SK-N-SH treated with all-trans-retinoic acid at 6 μM for 48 hours (cell line): ENCODE results near the gene C20orf144.

ENCODE experiments used
- ESRRG ChIP-seq: fragments of 250-450 bp; sonication (Bioruptor Pico); IDR thresholded peaks from 2 replicates; pipeline ENCODE4 v1.6.1; 2021; ENCODE audit warnings: mild to moderate bottlenecking
- ISL1 ChIP-seq: fragments of 250-450 bp; sonication (Bioruptor Pico); IDR thresholded peaks from 2 replicates; pipeline ENCODE4 v2.1.2; 2022; ENCODE audit warnings: mild to moderate bottlenecking, moderate library complexity
- SNAI2 ChIP-seq: fragments of 250-450 bp; sonication (Bioruptor Pico); IDR thresholded peaks from 2 replicates; pipeline ENCODE4 v1.5.0; 2020; ENCODE audit warnings: mild to moderate bottlenecking, moderate library complexity
- ZC3H10 ChIP-seq: fragments of 250-450 bp; sonication (Bioruptor Pico); IDR thresholded peaks from 2 replicates; pipeline ENCODE4 v1.5.1; 2021; ENCODE audit warnings: mild to moderate bottlenecking, moderate library complexity
- ZFP3 ChIP-seq: fragments of 250-450 bp; sonication (Bioruptor Pico); IDR thresholded peaks from 2 replicates; pipeline ENCODE4 v1.5.0; 2020; ENCODE audit warnings: mild to moderate bottlenecking, moderate library complexity
- ZFP30 ChIP-seq: fragments of 450-650 bp; formaldehyde crosslinking; IDR thresholded peaks from 2 replicates; pipeline ENCODE4 v1.5.0; 2022; ENCODE audit warnings: mild to moderate bottlenecking, moderate library complexity
- ZNF565 ChIP-seq: fragments of 450-650 bp; formaldehyde crosslinking; conservative IDR thresholded peaks from 2 replicates; pipeline ENCODE4 v1.5.0; 2020; ENCODE audit warnings: low read depth, mild to moderate bottlenecking, moderate library complexity
- TF ChIP-seq, protein P1 (sequence below): fragments of 250-450 bp; sonication (Bioruptor Pico); IDR thresholded peaks from 2 replicates; pipeline ENCODE4 v1.8.0; 2021; ENCODE audit warnings: low read depth, mild to moderate bottlenecking, moderate library complexity, borderline replicate concordance
- TF ChIP-seq, protein P2 (sequence below): fragments of 250-450 bp; sonication (Bioruptor Pico); IDR thresholded peaks from 2 replicates; pipeline ENCODE4 v1.8.0; 2020; ENCODE audit warnings: mild to moderate bottlenecking, moderate library complexity, borderline replicate concordance

DNA sequence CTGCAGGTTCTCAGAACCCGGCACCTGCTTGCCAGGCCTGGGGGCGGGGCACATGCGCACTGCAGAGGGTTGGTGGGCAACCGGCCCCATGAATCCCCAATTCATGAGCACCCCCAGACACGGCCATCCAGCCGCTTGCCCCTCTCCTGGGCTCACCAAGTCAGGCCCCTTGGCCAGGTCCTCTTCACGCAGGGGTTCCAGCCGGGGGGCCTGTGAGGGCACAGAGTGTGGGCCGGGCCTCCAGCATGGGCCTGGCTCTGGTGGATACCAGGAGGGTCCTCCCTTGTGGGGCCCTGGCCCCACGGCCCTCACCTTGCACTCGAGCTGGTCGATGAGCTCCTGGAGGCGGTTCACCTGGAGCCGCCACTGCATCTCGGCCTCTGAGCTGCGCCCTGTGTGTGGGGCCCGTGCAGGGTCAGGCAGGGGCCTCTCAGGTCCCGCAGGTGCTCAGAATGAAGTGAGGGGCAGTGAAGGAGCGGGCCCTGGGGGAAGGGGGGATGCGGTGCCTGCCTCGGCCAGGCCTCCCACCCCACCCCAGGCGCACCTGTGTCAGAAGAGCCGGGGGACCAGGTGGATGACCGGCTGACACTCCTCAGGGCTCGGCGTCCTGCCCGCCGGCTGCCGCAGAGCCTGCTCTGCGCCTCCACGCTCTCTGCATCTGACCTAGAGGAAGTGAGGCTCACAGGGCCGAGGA, 2.6 kb upstream of the C20orf144 start:
- TF ChIP-seq, protein P1, sequence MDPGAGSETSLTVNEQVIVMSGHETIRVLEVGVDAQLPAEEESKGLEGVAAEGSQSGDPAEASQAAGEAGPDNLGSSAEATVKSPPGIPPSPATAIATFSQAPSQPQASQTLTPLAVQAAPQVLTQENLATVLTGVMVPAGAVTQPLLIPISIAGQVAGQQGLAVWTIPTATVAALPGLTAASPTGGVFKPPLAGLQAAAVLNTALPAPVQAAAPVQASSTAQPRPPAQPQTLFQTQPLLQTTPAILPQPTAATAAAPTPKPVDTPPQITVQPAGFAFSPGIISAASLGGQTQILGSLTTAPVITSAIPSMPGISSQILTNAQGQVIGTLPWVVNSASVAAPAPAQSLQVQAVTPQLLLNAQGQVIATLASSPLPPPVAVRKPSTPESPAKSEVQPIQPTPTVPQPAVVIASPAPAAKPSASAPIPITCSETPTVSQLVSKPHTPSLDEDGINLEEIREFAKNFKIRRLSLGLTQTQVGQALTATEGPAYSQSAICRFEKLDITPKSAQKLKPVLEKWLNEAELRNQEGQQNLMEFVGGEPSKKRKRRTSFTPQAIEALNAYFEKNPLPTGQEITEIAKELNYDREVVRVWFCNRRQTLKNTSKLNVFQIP: no peak
- TF ChIP-seq ZFP30 (no peak), ISL1 (CRISPR knock-in tag) (no peak), ZFP3 (CRISPR knock-in tag) (no peak), SNAI2 (CRISPR knock-in tag) (no peak), ESRRG (CRISPR knock-in tag) (no peak), ZNF565 (CRISPR knock-in tag) (no peak), ZC3H10 (CRISPR knock-in tag) (no peak)
- TF ChIP-seq, protein P2, sequence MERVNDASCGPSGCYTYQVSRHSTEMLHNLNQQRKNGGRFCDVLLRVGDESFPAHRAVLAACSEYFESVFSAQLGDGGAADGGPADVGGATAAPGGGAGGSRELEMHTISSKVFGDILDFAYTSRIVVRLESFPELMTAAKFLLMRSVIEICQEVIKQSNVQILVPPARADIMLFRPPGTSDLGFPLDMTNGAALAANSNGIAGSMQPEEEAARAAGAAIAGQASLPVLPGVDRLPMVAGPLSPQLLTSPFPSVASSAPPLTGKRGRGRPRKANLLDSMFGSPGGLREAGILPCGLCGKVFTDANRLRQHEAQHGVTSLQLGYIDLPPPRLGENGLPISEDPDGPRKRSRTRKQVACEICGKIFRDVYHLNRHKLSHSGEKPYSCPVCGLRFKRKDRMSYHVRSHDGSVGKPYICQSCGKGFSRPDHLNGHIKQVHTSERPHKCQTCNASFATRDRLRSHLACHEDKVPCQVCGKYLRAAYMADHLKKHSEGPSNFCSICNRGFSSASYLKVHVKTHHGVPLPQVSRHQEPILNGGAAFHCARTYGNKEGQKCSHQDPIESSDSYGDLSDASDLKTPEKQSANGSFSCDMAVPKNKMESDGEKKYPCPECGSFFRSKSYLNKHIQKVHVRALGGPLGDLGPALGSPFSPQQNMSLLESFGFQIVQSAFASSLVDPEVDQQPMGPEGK (CRISPR knock-in tag): no peak
